A549 (cell line): ENCODE results near the gene SNX20. TPM values are rescaled to one million over a fixed set of nuclear protein-coding genes. Genes with fewer than 3 reads are reported as not detected.

Source experiments
- ATAC-seq, 2 experiments: fragments of 200-7000 bp in 1 of 2; fragments of >200 bp in 1 of 2; cut with Nextera tagmentation in 1 of 2; cut with Tn5 transposase in 1 of 2; 3 replicates each; pipeline versions ENCODE4 v1.8.0 to v1.9.1; 2018 to 2020; ENCODE audit warnings: mild to moderate bottlenecking in 1 of 2, moderate library complexity in 1 of 2
- CTCF ChIA-PET: fragments of 300-600 bp; sonication (Branson Sonifier 250); formaldehyde crosslinking; extraction: SDS; loops from one replicate; lab custom pipeline; 2021; ENCODE audit warnings: antibody characterized with exemption, inconsistent platforms; lab: Yijun Ruan, JAX
- POLR2A ChIA-PET: fragments of 350-600 bp; formaldehyde crosslinking; extraction: SDS; loops from one replicate; lab custom pipeline; 2021; ENCODE audit warnings: antibody characterized with exemption, inconsistent platforms; lab: Yijun Ruan, JAX
- DNase-seq, 2 experiments: peaks; one replicate each; pipeline versions ENCODE4 v3.0.0 to v3.0.0-alpha.2; 2011 to 2016; ENCODE audit warnings: low read depth in 1 of 2, low spot score in 1 of 2
- FAIRE-seq: peaks from 2 replicates; lab custom pipeline; 2011; peaks lifted over from hg19 to GRCh38; lab: Jason Lieb, UNC
- H3K27ac ChIP-seq, 2 experiments: fragments of >200 bp; sonication (Bioruptor Twin); formaldehyde crosslinking; 3 replicates each; pipeline ENCODE4 v1.5.1; 2016 to 2017
- H3K4me1 ChIP-seq: fragments of >200 bp; sonication (Bioruptor Twin); formaldehyde crosslinking; 3 replicates; pipeline ENCODE4 v1.6.1; 2016
- H3K4me2 ChIP-seq: fragments of >200 bp; sonication (Bioruptor Twin); formaldehyde crosslinking; 3 replicates; pipeline ENCODE4 v1.6.1; 2016
- H3K4me3 ChIP-seq: fragments of >200 bp; sonication (Bioruptor Twin); formaldehyde crosslinking; 3 replicates; pipeline ENCODE4 v1.5.1; 2016
- H3K9me3 ChIP-seq: fragments of >200 bp; sonication (Bioruptor Twin); formaldehyde crosslinking; 3 replicates; pipeline ENCODE4 v1.6.1; 2016
- BHLHE40 ChIP-seq: IDR thresholded peaks from 2 replicates; pipeline ENCODE4 v1.6.1; 2012; ENCODE audit warnings: low read depth, low read length, inconsistent platforms
- CBX2 ChIP-seq: fragments of 200-600 bp; sonication (generic); IDR thresholded peaks from 2 replicates; pipeline ENCODE4 v1.6.1; 2016; ENCODE audit warnings: low read depth, mild to moderate bottlenecking, borderline replicate concordance
- ESRRA ChIP-seq: fragments of 150-350 bp; IDR thresholded peaks from 2 replicates; pipeline ENCODE4 v1.6.1; 2014; ENCODE audit warnings: mild to moderate bottlenecking, low read length, borderline replicate concordance
- GATA3 ChIP-seq: IDR thresholded peaks from 2 replicates; pipeline ENCODE4 v1.6.1; 2012; ENCODE audit warnings: borderline replicate concordance
- HOXA7 ChIP-seq: fragments of 250-450 bp; sonication (Bioruptor Pico); IDR thresholded peaks from 2 replicates; pipeline ENCODE4 v1.5.0; 2020; ENCODE audit warnings: mild to moderate bottlenecking, moderate library complexity
- HOXB13 ChIP-seq: fragments of 250-450 bp; sonication (Bioruptor Pico); IDR thresholded peaks from 2 replicates; pipeline ENCODE4 v1.5.0; 2020; ENCODE audit warnings: low read depth, mild to moderate bottlenecking, moderate library complexity
- HOXB5 ChIP-seq: fragments of 250-450 bp; sonication (Bioruptor Pico); IDR thresholded peaks from 2 replicates; pipeline ENCODE4 v1.5.0; 2020; ENCODE audit warnings: mild to moderate bottlenecking, moderate library complexity
- MAZ ChIP-seq: fragments of 150-350 bp; IDR thresholded peaks from 2 replicates; pipeline ENCODE4 v1.6.1; 2014; ENCODE audit warnings: antibody characterized with exemption, low read depth, low read length, borderline replicate concordance
- NFE2L2 ChIP-seq: fragments of 150-350 bp; conservative IDR thresholded peaks from 2 replicates; pipeline ENCODE4 v1.6.1; 2014; ENCODE audit warnings: low read length
- NPAS2 ChIP-seq: fragments of 250-450 bp; sonication (Bioruptor Pico); IDR thresholded peaks from 2 replicates; pipeline ENCODE4 v1.8.0; 2022; ENCODE audit warnings: mild to moderate bottlenecking, moderate library complexity, borderline replicate concordance
- RARB ChIP-seq: fragments of 250-450 bp; sonication (Bioruptor Pico); IDR thresholded peaks from 2 replicates; pipeline ENCODE4 v1.8.0; 2021; ENCODE audit warnings: mild to moderate bottlenecking, moderate library complexity
- RFX5 ChIP-seq: fragments of 450-650 bp; IDR thresholded peaks from 2 replicates; pipeline ENCODE4 v1.7.1; 2014; ENCODE audit warnings: antibody characterized with exemption, mild to moderate bottlenecking, moderate library complexity
- RNF2 ChIP-seq: fragments of 200-600 bp; sonication (generic); IDR thresholded peaks from 2 replicates; pipeline ENCODE4 v1.6.1; 2016; ENCODE audit warnings: low read depth, mild to moderate bottlenecking, antibody characterized with exemption, moderate library complexity, borderline replicate concordance
- SMC3 ChIP-seq: fragments of >200 bp; sonication (Bioruptor Twin); formaldehyde crosslinking; IDR thresholded peaks from 3 replicates; pipeline ENCODE4 v1.6.1; 2018; ENCODE audit warnings: inconsistent platforms
- TFCP2L1 ChIP-seq: fragments of 250-450 bp; sonication (Bioruptor Pico); IDR thresholded peaks from 2 replicates; pipeline ENCODE4 v1.5.0; 2021; ENCODE audit warnings: mild to moderate bottlenecking
- ZFP36 ChIP-seq: fragments of 450-650 bp; IDR thresholded peaks from 2 replicates; pipeline ENCODE4 v1.6.1; 2014; ENCODE audit warnings: borderline replicate concordance; ENCODE audit not compliant: partially characterized antibody
- WGBS: methylation state at CpG from one replicate; pipeline ENCODE4 v1.1.6; 2017; ENCODE audit errors: missing lambda C conversion rate; 5-methylcytosine and 5-hydroxymethylcytosine counted together
- polyA plus RNA-seq, 4 experiments: library from polyadenylated mRNA; depleted of rRNA in 3 of 4; stranded (reverse); fragments of >200 nt; fragmentation: RNase III in 1 of 4; extraction: RNeasy Plus Mini Kit Qiagen cat#74134 plus additional on column Dnase treatment in 1 of 4; gene quantifications; 2 replicates in 3 of 4; 3 replicates in 1 of 4; pipeline ENCODE4 v1.2.3, GENCODE V29; 2011 to 2017
- TF ChIP-seq, protein P1 (sequence below): fragments of 250-450 bp; sonication (Bioruptor Pico); IDR thresholded peaks from 2 replicates; pipeline ENCODE4 v1.5.0; 2021; ENCODE audit warnings: mild to moderate bottlenecking, moderate library complexity, borderline replicate concordance
- TF ChIP-seq, protein P2 (sequence below): IDR thresholded peaks from 2 replicates; pipeline ENCODE4 v1.6.1; 2012

The SNX20 gene
- polyA plus RNA-seq, 2 of the 4 experiments (the other 2 are of a cell fraction), result not detected

DNA sequence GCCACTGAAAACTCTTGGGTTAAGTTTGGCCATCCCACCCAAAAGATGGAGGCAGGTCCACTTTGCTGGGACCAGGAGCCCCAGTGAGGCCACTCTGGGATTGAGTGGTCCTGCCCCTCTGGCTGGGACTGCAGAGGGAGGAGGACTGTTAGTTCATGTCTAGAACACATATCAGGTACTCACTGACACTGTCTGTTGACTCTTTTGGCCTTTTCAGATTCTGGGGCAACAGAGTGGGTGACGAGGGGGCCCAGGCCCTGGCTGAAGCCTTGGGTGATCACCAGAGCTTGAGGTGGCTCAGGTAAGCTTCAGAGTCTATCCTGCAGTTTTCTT lies 41.3 kb upstream of the SNX20 start (continued):
- no peak for TF ChIP-seq RFX5

DNA sequence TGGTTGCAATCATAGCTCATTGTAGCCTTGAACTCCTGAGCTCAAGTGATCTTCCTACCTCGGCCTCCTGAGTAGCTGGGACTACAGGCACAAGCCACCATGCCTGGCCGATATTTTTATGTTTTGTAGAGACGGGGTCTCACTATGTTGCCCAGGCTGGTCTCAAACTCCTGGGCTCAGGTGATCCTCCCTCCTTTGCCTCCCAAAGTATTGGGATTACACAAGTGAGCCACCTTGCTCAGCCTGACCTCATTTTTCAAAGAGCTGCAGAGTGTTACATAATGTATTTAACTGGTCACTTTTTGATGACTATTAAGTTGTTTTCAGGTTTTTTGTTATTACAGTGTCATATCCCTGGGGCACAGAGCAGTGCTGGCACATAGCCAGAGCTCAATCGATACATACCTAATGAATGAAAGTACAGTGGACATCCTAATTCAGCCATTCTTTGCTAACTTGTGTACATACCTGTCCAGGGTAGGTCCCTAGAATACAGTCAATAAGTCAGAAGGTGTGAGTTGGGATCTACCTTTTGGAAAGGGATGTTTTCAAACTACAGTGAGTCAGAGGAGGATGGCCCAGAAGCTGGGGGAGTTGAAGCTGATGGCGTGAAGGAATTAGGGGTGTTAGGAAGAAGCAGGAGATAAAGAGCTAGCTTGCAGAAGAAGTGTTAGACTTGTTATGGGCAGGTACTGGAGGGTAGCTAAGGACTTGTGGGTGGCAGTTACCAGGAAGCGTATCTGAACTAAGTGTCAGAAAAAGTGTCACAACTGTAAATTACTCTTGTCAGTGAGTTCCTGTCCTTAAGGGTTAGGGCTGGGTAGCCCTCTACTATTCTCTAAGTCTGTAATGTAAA lies 40.7 kb upstream of the SNX20 start:
- Histone ChIP-seq H3K27ac (no peak overlapping the region), H3K4me3 (no peak overlapping the region), H3K4me1 (no peaks in the 10 kb centered on the region), H3K4me2 (no peak overlapping the region)
- CTCF ChIA-PET, result interaction anchor here (1.3 to 1.5 kb wide), 2 partner anchors 57 to 85 kb away, joined by 4 to 6 read pairs; no protein-coding TSS in a partner anchor
- FAIRE-seq, result no peak
- TF ChIP-seq NPAS2 (CRISPR knock-in tag) (no peak), MAZ (no peak), SMC3 (no peak), RARB (CRISPR knock-in tag) (no peak)
- TF ChIP-seq, all 56 proteins: peak for 0
- ATAC-seq (no peak), DNase-seq (no peak)
- WGBS, result 61% methylated on average over 6 of the region's 6 CpGs
- POLR2A ChIA-PET, result no interaction called here
- no peaks in the 10 kb centered on the region for H3K9me3 ChIP-seq

DNA sequence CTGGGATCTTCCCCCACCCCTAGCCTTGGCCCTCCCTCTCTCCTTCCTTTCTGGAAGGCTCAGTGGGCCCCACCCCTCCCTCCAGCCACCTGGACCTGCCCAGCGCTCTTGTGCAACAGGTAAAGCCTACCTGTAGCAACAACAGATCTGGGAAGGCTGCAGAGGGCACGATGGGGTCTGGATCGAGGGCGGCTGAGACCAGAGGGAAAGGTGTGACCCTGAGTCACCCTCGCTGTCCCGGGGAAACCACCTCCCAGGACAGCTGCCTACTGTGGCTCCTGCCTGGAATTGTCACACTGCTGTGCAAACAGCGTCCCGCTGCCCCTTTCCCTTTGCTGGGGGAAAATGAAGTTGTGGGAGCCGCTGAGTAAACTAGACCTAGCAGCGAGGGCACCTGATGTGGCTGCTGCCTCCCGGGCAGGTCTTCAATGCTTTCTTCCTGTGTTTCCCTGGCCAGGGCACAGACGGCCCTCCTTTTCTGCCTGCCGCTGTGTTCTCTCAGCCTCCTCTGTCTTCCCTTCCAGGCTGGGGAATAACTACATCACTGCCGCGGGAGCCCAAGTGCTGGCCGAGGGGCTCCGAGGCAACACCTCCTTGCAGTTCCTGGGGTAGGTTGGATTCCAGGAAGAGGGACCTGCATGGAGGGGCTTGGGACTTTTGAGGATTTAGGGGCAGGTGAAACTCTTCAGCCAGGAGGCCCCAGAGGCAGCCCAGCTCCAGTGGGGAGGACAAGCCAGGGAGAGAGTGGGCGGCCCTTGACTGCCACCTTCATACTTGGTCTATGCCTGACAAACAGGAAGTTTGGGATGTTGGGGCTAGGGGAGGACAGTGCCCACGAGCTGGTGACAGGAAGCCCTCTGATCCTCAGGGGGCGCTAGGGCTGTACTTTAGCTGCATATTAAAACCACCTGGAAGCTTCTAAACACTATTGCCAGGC lies 38.6 kb upstream of the SNX20 start:
- POLR2A ChIA-PET, result no interaction called here
- Histone ChIP-seq H3K4me2 (no peak overlapping the region), H3K4me3 (no peak overlapping the region), H3K27ac (no peak overlapping the region), H3K9me3 (no peaks in the 10 kb centered on the region), H3K4me1 (no peaks in the 10 kb centered on the region)
- DNase-seq (no peak), FAIRE-seq (no peak), ATAC-seq (peak in 1 of 2 experiments; percentile 39; a peak in 2 of 6 replicates)
- 56% methylated on average over 15 of the region's 20 CpGs for WGBS
- CTCF ChIA-PET, result interaction anchor here (1.4 kb wide), 1 partner anchor 54 kb away, joined by 3 read pairs; no protein-coding TSS in a partner anchor
- TF ChIP-seq RNF2, result no peak
- TF ChIP-seq HOXB13 (CRISPR knock-in tag), result no peak
- TF ChIP-seq TFCP2L1 (CRISPR knock-in tag), result no peak
- TF ChIP-seq, protein P1, sequence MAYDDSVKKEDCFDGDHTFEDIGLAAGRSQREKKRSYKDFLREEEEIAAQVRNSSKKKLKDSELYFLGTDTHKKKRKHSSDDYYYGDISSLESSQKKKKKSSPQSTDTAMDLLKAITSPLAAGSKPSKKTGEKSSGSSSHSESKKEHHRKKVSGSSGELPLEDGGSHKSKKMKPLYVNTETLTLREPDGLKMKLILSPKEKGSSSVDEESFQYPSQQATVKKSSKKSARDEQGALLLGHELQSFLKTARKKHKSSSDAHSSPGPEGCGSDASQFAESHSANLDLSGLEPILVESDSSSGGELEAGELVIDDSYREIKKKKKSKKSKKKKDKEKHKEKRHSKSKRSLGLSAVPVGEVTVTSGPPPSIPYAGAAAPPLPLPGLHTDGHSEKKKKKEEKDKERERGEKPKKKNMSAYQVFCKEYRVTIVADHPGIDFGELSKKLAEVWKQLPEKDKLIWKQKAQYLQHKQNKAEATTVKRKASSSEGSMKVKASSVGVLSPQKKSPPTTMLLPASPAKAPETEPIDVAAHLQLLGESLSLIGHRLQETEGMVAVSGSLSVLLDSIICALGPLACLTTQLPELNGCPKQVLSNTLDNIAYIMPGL, result no peak
- no peak for TF ChIP-seq GATA3
- TF ChIP-seq, protein P2, sequence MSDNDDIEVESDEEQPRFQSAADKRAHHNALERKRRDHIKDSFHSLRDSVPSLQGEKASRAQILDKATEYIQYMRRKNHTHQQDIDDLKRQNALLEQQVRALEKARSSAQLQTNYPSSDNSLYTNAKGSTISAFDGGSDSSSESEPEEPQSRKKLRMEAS, result no peak
- TF ChIP-seq HOXA7 (CRISPR knock-in tag), result no peak
- no peak for TF ChIP-seq NFE2L2
- TF ChIP-seq ZFP36, result no peak
- TF ChIP-seq BHLHE40, result no peak
- TF ChIP-seq ESRRA, result no peak
- TF ChIP-seq CBX2, result no peak
- TF ChIP-seq HOXB5 (CRISPR knock-in tag), result no peak
